Nephron progenitor cell (in vitro differentiated cells): ENCODE measurements around the gene SPON1.

Source experiments
- DNase-seq: peaks from one replicate; pipeline ENCODE4 v3.0.0; 2021
- H3K27ac Mint-ChIP-seq: 2 replicates; pipeline ENCODE4 v1.8.0; 2021; ENCODE audit warnings: mild to moderate bottlenecking, moderate library complexity, mixed read lengths
- H3K27me3 Mint-ChIP-seq: 2 replicates; pipeline ENCODE4 v1.8.0; 2021; ENCODE audit warnings: mild to moderate bottlenecking, low read depth, mixed read lengths; ENCODE audit not compliant: poor library complexity
- H3K36me3 Mint-ChIP-seq: 2 replicates; pipeline ENCODE4 v1.8.0; 2021; ENCODE audit warnings: low read depth, mixed read lengths
- H3K4me1 Mint-ChIP-seq: 2 replicates; pipeline ENCODE4 v1.8.0; 2021; ENCODE audit warnings: mixed read lengths
- H3K4me3 Mint-ChIP-seq: 2 replicates; pipeline ENCODE4 v1.8.0; 2021; ENCODE audit warnings: mild to moderate bottlenecking, moderate library complexity, mixed read lengths
- H3K9me3 Mint-ChIP-seq: 2 replicates; pipeline ENCODE4 v1.8.0; 2021; ENCODE audit warnings: mild to moderate bottlenecking, moderate library complexity, mixed read lengths
- CTCF ChIP-seq: fragments of 200-600 bp; sonication (generic); IDR thresholded peaks from 2 replicates; pipeline ENCODE4 v1.5.0; 2021; ENCODE audit warnings: antibody characterized with exemption

The SPON1 gene

GRCh38 chr11:14124350-14124749 lies 161.8 kb downstream of the SPON1 start:
- H3K27ac Mint-ChIP-seq, result no peak overlapping the region
- no peaks in the 10 kb centered on the region for H3K27me3 Mint-ChIP-seq
- no peaks in the 10 kb centered on the region for H3K4me1 Mint-ChIP-seq
- DNase-seq, result no peak
- H3K36me3 Mint-ChIP-seq, result peaks cover 62% of the 10 kb centered on the region
- TF ChIP-seq CTCF, result no peak
- H3K4me3 Mint-ChIP-seq, result no peak overlapping the region
- peaks cover 30% of the 10 kb centered on the region for H3K9me3 Mint-ChIP-seq

GRCh38 chr11:14124886-14125285 lies 162.4 kb downstream of the SPON1 start:
- H3K27ac Mint-ChIP-seq, result no peak overlapping the region
- no peak overlapping the region for H3K4me3 Mint-ChIP-seq
- DNase-seq, result no peak
- no peaks in the 10 kb centered on the region for H3K27me3 Mint-ChIP-seq
- H3K9me3 Mint-ChIP-seq, result peaks cover 35% of the 10 kb centered on the region
- H3K4me1 Mint-ChIP-seq, result no peaks in the 10 kb centered on the region
- TF ChIP-seq CTCF, result no peak
- H3K36me3 Mint-ChIP-seq, result peaks cover 67% of the 10 kb centered on the region

GRCh38 chr11:14125529-14125928 lies 163.0 kb downstream of the SPON1 start:
- no peak for TF ChIP-seq CTCF
- DNase-seq, result no peak
- peaks cover 35% of the 10 kb centered on the region for H3K9me3 Mint-ChIP-seq
- peaks cover 69% of the 10 kb centered on the region for H3K36me3 Mint-ChIP-seq
- H3K27ac Mint-ChIP-seq, result no peak overlapping the region
- no peak overlapping the region for H3K4me3 Mint-ChIP-seq
- no peaks in the 10 kb centered on the region for H3K27me3 Mint-ChIP-seq
- H3K4me1 Mint-ChIP-seq, result no peaks in the 10 kb centered on the region

GRCh38 chr11:14127679-14128078 lies 165.2 kb downstream of the SPON1 start:
- Mint-ChIP-seq H3K9me3 (peaks cover 31% of the 10 kb centered on the region), H3K27ac (no peak overlapping the region), H3K36me3 (peaks cover 53% of the 10 kb centered on the region), H3K4me1 (no peaks in the 10 kb centered on the region), H3K27me3 (no peaks in the 10 kb centered on the region), H3K4me3 (no peak overlapping the region)
- no peak for TF ChIP-seq CTCF
- DNase-seq, result no peak

- no peak for DNase-seq
- Mint-ChIP-seq H3K9me3 (peaks cover 26% of the 10 kb centered on the region), H3K27me3 (no peaks in the 10 kb centered on the region), H3K27ac (no peak overlapping the region), H3K4me1 (peaks cover 12% of the 10 kb centered on the region), H3K4me3 (no peak overlapping the region), H3K36me3 (peaks cover 40% of the 10 kb centered on the region)
- TF ChIP-seq CTCF, result no peak
Measured at GRCh38 chr11:14132312-14132711, 169.8 kb downstream of the SPON1 start.

- peaks cover 29% of the 10 kb centered on the region for H3K36me3 Mint-ChIP-seq
- no peak for TF ChIP-seq CTCF
Measured at GRCh38 chr11:14133381-14133780, 170.9 kb downstream of the SPON1 start.

More at GRCh38 chr11:14133381-14133780, 170.9 kb downstream of the SPON1 start:
- no peak overlapping the region for H3K27ac Mint-ChIP-seq
- no peaks in the 10 kb centered on the region for H3K27me3 Mint-ChIP-seq
- DNase-seq, result no peak
- no peak overlapping the region for H3K4me3 Mint-ChIP-seq
- peaks cover 12% of the 10 kb centered on the region for H3K4me1 Mint-ChIP-seq
- peaks cover 15% of the 10 kb centered on the region for H3K9me3 Mint-ChIP-seq
